GM23338 (cell line): ENCODE measurements around the gene CYFIP2. TPM values are rescaled to one million over a fixed set of nuclear protein-coding genes. Genes with fewer than 3 reads are reported as not detected.

Experiments
- JUNB ChIP-seq: IDR thresholded peaks from one replicate; pipeline ENCODE4 v1.6.1; 2016; ENCODE audit warnings: antibody characterized with exemption; ENCODE audit not compliant: unreplicated experiment
- NANOG ChIP-seq: IDR thresholded peaks from 2 replicates; pipeline ENCODE4 v1.6.1; 2016; ENCODE audit warnings: antibody characterized with exemption, borderline replicate concordance
- ZNF114 ChIP-seq: fragments of 250-450 bp; sonication (Bioruptor Pico); IDR thresholded peaks from 2 replicates; pipeline ENCODE4 v1.5.0; 2020; ENCODE audit warnings: mild to moderate bottlenecking, moderate library complexity
- polyA plus RNA-seq: library from polyadenylated mRNA; unstranded; fragments of >200 nt; fragmentation: Nextera tagmentation; extraction: Ambion mirVana; gene quantifications from 2 replicates; pipeline ENCODE4 v1.2.1, GENCODE V29; 2016
- total RNA-seq: library from RNA; depleted of rRNA; stranded (reverse); fragments of >200 nt; shearing (Covaris generic); gene quantifications from 2 replicates; pipeline ENCODE4 v1.2.3, GENCODE V29; 2014
- TF ChIP-seq, protein P1 (sequence below): fragments of 250-450 bp; sonication (Bioruptor Pico); IDR thresholded peaks from 2 replicates; pipeline ENCODE4 v1.5.0; 2020; ENCODE audit warnings: mild to moderate bottlenecking, moderate library complexity
- TF ChIP-seq, protein P2 (sequence below): IDR thresholded peaks from one replicate; pipeline ENCODE4 v1.6.1; 2018; ENCODE audit warnings: antibody characterized with exemption; ENCODE audit not compliant: unreplicated experiment
- TF ChIP-seq, protein P3 (sequence below), 2 experiments: fragments of 200-600 bp in 1 of 2; sonication (generic) in 1 of 2; conservative IDR thresholded peaks; 2 replicates each; pipeline versions ENCODE4 v1.5.1 to v1.6.1; 2016 to 2017; ENCODE audit warnings: antibody characterized with exemption in 2 of 2, low read depth in 2 of 2, mild to moderate bottlenecking in 2 of 2, moderate library complexity in 1 of 2

Gene CYFIP2
- total and polyA plus RNA-seq, 2 experiments from 2014 or later: 54.1 to 98.4 TPM

DNA sequence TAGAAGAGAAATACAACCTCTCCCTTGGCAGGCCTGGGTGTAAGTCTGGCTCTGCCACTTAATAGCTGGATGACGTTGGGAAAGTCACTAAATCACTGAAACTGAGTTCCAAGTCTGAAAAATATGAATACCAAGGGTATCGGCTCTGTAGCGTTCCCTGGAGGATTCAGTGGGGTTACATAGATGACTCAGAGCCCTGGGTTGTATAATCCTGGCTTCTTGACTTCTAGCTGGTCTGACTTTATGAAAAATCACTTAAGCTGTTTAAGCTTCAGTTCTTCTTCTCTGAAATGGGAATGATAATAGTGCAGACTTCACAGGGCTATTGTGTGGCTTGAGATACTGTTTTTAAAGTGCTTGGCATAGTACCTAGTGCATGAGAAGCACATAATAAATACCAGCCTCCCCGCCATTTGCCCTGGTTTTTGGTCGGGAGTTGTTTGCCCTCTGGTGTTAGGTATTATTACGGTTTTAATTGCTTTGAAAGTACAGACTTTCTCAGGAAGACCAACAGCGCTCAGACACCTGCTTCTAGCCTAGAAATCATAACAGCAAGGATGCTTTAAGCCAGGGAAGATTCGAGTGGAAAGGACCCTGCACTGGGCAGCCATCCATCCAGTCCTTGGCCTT, 43.0 kb downstream of the CYFIP2 start (continued):
- TF ChIP-seq, protein P1, sequence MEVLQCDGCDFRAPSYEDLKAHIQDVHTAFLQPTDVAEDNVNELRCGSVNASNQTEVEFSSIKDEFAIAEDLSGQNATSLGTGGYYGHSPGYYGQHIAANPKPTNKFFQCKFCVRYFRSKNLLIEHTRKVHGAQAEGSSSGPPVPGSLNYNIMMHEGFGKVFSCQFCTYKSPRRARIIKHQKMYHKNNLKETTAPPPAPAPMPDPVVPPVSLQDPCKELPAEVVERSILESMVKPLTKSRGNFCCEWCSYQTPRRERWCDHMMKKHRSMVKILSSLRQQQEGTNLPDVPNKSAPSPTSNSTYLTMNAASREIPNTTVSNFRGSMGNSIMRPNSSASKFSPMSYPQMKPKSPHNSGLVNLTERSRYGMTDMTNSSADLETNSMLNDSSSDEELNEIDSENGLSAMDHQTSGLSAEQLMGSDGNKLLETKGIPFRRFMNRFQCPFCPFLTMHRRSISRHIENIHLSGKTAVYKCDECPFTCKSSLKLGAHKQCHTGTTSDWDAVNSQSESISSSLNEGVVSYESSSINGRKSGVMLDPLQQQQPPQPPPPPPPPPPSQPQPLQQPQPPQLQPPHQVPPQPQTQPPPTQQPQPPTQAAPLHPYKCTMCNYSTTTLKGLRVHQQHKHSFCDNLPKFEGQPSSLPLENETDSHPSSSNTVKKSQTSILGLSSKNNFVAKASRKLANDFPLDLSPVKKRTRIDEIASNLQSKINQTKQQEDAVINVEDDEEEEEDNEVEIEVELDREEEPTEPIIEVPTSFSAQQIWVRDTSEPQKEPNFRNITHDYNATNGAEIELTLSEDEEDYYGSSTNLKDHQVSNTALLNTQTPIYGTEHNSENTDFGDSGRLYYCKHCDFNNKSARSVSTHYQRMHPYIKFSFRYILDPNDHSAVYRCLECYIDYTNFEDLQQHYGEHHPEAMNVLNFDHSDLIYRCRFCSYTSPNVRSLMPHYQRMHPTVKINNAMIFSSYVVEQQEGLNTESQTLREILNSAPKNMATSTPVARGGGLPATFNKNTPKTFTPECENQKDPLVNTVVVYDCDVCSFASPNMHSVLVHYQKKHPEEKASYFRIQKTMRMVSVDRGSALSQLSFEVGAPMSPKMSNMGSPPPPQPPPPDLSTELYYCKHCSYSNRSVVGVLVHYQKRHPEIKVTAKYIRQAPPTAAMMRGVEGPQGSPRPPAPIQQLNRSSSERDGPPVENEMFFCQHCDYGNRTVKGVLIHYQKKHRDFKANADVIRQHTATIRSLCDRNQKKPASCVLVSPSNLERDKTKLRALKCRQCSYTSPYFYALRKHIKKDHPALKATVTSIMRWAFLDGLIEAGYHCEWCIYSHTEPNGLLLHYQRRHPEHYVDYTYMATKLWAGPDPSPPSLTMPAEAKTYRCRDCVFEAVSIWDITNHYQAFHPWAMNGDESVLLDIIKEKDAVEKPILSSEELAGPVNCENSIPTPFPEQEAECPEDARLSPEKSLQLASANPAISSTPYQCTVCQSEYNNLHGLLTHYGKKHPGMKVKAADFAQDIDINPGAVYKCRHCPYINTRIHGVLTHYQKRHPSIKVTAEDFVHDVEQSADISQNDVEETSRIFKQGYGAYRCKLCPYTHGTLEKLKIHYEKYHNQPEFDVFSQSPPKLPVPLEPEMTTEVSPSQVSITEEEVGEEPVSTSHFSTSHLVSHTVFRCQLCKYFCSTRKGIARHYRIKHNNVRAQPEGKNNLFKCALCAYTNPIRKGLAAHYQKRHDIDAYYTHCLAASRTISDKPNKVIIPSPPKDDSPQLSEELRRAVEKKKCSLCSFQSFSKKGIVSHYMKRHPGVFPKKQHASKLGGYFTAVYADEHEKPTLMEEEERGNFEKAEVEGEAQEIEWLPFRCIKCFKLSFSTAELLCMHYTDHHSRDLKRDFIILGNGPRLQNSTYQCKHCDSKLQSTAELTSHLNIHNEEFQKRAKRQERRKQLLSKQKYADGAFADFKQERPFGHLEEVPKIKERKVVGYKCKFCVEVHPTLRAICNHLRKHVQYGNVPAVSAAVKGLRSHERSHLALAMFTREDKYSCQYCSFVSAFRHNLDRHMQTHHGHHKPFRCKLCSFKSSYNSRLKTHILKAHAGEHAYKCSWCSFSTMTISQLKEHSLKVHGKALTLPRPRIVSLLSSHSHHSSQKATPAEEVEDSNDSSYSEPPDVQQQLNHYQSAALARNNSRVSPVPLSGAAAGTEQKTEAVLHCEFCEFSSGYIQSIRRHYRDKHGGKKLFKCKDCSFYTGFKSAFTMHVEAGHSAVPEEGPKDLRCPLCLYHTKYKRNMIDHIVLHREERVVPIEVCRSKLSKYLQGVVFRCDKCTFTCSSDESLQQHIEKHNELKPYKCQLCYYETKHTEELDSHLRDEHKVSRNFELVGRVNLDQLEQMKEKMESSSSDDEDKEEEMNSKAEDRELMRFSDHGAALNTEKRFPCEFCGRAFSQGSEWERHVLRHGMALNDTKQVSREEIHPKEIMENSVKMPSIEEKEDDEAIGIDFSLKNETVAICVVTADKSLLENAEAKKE (CRISPR knock-in tag): no peak
- TF ChIP-seq, protein P2, sequence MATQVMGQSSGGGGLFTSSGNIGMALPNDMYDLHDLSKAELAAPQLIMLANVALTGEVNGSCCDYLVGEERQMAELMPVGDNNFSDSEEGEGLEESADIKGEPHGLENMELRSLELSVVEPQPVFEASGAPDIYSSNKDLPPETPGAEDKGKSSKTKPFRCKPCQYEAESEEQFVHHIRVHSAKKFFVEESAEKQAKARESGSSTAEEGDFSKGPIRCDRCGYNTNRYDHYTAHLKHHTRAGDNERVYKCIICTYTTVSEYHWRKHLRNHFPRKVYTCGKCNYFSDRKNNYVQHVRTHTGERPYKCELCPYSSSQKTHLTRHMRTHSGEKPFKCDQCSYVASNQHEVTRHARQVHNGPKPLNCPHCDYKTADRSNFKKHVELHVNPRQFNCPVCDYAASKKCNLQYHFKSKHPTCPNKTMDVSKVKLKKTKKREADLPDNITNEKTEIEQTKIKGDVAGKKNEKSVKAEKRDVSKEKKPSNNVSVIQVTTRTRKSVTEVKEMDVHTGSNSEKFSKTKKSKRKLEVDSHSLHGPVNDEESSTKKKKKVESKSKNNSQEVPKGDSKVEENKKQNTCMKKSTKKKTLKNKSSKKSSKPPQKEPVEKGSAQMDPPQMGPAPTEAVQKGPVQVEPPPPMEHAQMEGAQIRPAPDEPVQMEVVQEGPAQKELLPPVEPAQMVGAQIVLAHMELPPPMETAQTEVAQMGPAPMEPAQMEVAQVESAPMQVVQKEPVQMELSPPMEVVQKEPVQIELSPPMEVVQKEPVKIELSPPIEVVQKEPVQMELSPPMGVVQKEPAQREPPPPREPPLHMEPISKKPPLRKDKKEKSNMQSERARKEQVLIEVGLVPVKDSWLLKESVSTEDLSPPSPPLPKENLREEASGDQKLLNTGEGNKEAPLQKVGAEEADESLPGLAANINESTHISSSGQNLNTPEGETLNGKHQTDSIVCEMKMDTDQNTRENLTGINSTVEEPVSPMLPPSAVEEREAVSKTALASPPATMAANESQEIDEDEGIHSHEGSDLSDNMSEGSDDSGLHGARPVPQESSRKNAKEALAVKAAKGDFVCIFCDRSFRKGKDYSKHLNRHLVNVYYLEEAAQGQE: no peak
- TF ChIP-seq JUNB (no peak), ZNF114 (CRISPR knock-in tag) (no peak), NANOG (no peak)
- TF ChIP-seq, protein P3, sequence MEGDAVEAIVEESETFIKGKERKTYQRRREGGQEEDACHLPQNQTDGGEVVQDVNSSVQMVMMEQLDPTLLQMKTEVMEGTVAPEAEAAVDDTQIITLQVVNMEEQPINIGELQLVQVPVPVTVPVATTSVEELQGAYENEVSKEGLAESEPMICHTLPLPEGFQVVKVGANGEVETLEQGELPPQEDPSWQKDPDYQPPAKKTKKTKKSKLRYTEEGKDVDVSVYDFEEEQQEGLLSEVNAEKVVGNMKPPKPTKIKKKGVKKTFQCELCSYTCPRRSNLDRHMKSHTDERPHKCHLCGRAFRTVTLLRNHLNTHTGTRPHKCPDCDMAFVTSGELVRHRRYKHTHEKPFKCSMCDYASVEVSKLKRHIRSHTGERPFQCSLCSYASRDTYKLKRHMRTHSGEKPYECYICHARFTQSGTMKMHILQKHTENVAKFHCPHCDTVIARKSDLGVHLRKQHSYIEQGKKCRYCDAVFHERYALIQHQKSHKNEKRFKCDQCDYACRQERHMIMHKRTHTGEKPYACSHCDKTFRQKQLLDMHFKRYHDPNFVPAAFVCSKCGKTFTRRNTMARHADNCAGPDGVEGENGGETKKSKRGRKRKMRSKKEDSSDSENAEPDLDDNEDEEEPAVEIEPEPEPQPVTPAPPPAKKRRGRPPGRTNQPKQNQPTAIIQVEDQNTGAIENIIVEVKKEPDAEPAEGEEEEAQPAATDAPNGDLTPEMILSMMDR (conservative IDR thresholded peaks at IDR 0.05; ENCODE audit: low read depth in 2 of 2): no peak; a peak in 1 of 4 replicates
